Calu3 (cell line): ENCODE results near the gene GASK1A. TPM values are rescaled to one million over a fixed set of nuclear protein-coding genes. Genes with fewer than 3 reads are reported as not detected.

Experiments
- BruUV-seq: library from RNA; stranded (reverse); fragments of 400-500 nt; replicated peaks from 2 replicates; lab custom pipeline; 2021; lab: Mats Ljungman, UMichigan
- CTCF ChIA-PET: fragments of 300-600 bp; sonication (Branson Sonifier 250); formaldehyde crosslinking; loops from one replicate; lab custom pipeline; 2022; ENCODE audit warnings: antibody characterized with exemption; lab: Charles Lee
- DNase-seq: peaks from one replicate; pipeline ENCODE4 v3.0.0; 2022
- H3K27ac Mint-ChIP-seq: one replicate; pipeline ENCODE4 v1.8.0; 2022; ENCODE audit warnings: mixed read lengths; ENCODE audit not compliant: unreplicated experiment
- H3K27me3 Mint-ChIP-seq: one replicate; pipeline ENCODE4 v1.8.0; 2022; ENCODE audit warnings: mixed read lengths; ENCODE audit not compliant: unreplicated experiment
- H3K36me3 Mint-ChIP-seq: one replicate; pipeline ENCODE4 v1.8.0; 2022; ENCODE audit warnings: mild to moderate bottlenecking, moderate library complexity, mixed read lengths; ENCODE audit not compliant: insufficient read depth, unreplicated experiment
- H3K4me1 Mint-ChIP-seq: one replicate; pipeline ENCODE4 v1.8.0; 2022; ENCODE audit warnings: mild to moderate bottlenecking, low read depth, mixed read lengths; ENCODE audit not compliant: unreplicated experiment
- H3K4me3 Mint-ChIP-seq: one replicate; pipeline ENCODE4 v1.8.0; 2022; ENCODE audit warnings: mild to moderate bottlenecking, low read depth, moderate library complexity, mixed read lengths; ENCODE audit not compliant: unreplicated experiment
- H3K9me3 Mint-ChIP-seq: one replicate; pipeline ENCODE4 v1.8.0; 2022; ENCODE audit warnings: low read depth, mixed read lengths; ENCODE audit not compliant: unreplicated experiment
- CTCF ChIP-seq: fragments of 200-600 bp; IDR thresholded peaks from one replicate; pipeline ENCODE4 v1.8.0; 2022; ENCODE audit warnings: antibody characterized with exemption; ENCODE audit not compliant: unreplicated experiment
- intact Hi-C: fragments of 100-400 bp; cut with micrococcal nuclease; formaldehyde crosslinking; loops from one replicate; pipeline ENCODE4 v1.10.0; 2022; ENCODE audit not compliant: unreplicated experiment
- total RNA-seq: library from RNA; stranded (reverse); gene quantifications from 2 replicates; pipeline ENCODE4 v1.2.3, GENCODE V29; 2022

GASK1A gene
- total RNA-seq, 1 experiment from 2014 or later, result 2.3 TPM

- Mint-ChIP-seq H3K4me3 (no peak overlapping the region), H3K27me3 (peaks cover 20% of the 10 kb centered on the region), H3K27ac (no peak overlapping the region), H3K9me3 (no peaks in the 10 kb centered on the region), H3K36me3 (no peaks in the 10 kb centered on the region), H3K4me1 (no peaks in the 10 kb centered on the region)
- CTCF ChIA-PET, result no interaction called here
- intact Hi-C loops, result no loop called here
- BruUV-seq, result no TSS peak
- no peak for TF ChIP-seq CTCF
- DNase-seq, result no peak
Measured at GRCh38 chr3:43019826-43020225, 40.7 kb downstream of the GASK1A start.

GRCh38 chr3:43021186-43021585 lies 42.1 kb downstream of the GASK1A start:
- peaks cover 20% of the 10 kb centered on the region for H3K27me3 Mint-ChIP-seq
- CTCF ChIA-PET, result no interaction called here
- BruUV-seq, result no TSS peak

GRCh38 chr3:43022121-43022520 lies 43.0 kb downstream of the GASK1A start:
- intact Hi-C loops, result no loop called here
- H3K27ac Mint-ChIP-seq, result no peak overlapping the region
- TF ChIP-seq CTCF, result no peak
- no TSS peak for BruUV-seq
- CTCF ChIA-PET, result no interaction called here
- H3K9me3 Mint-ChIP-seq, result no peaks in the 10 kb centered on the region
- no peaks in the 10 kb centered on the region for H3K4me1 Mint-ChIP-seq
- H3K4me3 Mint-ChIP-seq, result no peak overlapping the region
- peaks cover 20% of the 10 kb centered on the region for H3K27me3 Mint-ChIP-seq
- no peaks in the 10 kb centered on the region for H3K36me3 Mint-ChIP-seq
- DNase-seq, result no peak

More at GRCh38 chr3:43021186-43021585, 42.1 kb downstream of the GASK1A start:
- intact Hi-C loops, result no loop called here
- TF ChIP-seq CTCF, result no peak
- no peak overlapping the region for H3K27ac Mint-ChIP-seq
- H3K9me3 Mint-ChIP-seq, result no peaks in the 10 kb centered on the region
- no peak overlapping the region for H3K4me3 Mint-ChIP-seq
- H3K4me1 Mint-ChIP-seq, result no peaks in the 10 kb centered on the region
- no peak for DNase-seq
- no peaks in the 10 kb centered on the region for H3K36me3 Mint-ChIP-seq

GRCh38 chr3:43023066-43023465 lies 44.0 kb downstream of the GASK1A start:
- intact Hi-C loops, result no loop called here
- peaks cover 20% of the 10 kb centered on the region for H3K27me3 Mint-ChIP-seq
- no TSS peak for BruUV-seq
- no peaks in the 10 kb centered on the region for H3K36me3 Mint-ChIP-seq
- no peak overlapping the region for H3K27ac Mint-ChIP-seq
- no peaks in the 10 kb centered on the region for H3K4me1 Mint-ChIP-seq
- H3K9me3 Mint-ChIP-seq, result no peaks in the 10 kb centered on the region
- no peak for DNase-seq
- CTCF ChIA-PET, result no interaction called here
- TF ChIP-seq CTCF, result no peak
- H3K4me3 Mint-ChIP-seq, result no peak overlapping the region
